K562 (cell line): ENCODE data around the gene TENM3.

Source experiments
- CHD1 ChIP-seq: fragments of 200-600 bp; sonication (generic); IDR thresholded peaks from one replicate; pipeline ENCODE4 v1.6.1; 2012; ENCODE audit warnings: mild to moderate bottlenecking, moderate library complexity, low read length, inconsistent platforms
- MXI1 ChIP-seq: IDR thresholded peaks from 2 replicates; pipeline ENCODE4 v1.6.1; 2011; ENCODE audit warnings: low read depth, mild to moderate bottlenecking, improper control_type of control experiment, low read length
- TF ChIP-seq, protein P1 (sequence below): sonication (generic); formaldehyde crosslinking; IDR thresholded peaks from 2 replicates; pipeline ENCODE4 v1.8.1; 2022; ENCODE audit warnings: missing genetic modification reagents

DNA sequence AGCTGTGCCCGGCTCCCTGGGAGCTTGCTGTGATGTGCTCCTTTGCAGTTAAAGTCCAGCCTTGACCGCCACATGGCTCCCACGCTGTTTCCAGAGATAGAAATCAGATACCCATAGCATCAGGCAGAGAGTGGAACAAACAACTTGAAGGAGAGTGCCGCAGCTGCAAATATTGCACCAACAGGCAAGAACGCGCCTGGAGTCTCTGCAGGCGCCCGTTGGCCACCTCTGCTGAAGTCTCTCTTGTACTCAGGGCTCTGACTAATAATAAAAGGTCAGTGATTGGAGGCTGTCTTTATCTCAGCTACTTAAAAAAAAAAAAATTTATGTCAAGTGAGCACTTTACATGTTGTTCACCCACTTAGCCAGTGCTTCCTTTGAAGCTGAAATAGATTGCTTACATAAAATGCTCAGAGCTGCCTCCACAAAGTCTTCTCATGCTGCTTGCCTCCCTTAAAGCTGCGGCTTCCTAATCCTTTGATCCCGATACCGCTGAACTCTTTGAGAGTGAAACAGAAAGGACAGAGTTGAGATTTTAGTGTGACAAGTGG, 30.9 kb upstream of the TENM3 start:
- TF ChIP-seq MXI1 (no peak), CHD1 (no peak)
- TF ChIP-seq, protein P1, sequence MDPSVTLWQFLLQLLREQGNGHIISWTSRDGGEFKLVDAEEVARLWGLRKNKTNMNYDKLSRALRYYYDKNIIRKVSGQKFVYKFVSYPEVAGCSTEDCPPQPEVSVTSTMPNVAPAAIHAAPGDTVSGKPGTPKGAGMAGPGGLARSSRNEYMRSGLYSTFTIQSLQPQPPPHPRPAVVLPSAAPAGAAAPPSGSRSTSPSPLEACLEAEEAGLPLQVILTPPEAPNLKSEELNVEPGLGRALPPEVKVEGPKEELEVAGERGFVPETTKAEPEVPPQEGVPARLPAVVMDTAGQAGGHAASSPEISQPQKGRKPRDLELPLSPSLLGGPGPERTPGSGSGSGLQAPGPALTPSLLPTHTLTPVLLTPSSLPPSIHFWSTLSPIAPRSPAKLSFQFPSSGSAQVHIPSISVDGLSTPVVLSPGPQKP (CRISPR knock-in tag), result no peak
